RWPE1 (cell line): Measurements from ENCODE around the gene KCNK13.

ENCODE experiments used
- CTCF ChIA-PET: fragments of 350-600 bp; sonication (Branson Sonifier 250); formaldehyde crosslinking; extraction: SDS; loops from one replicate; lab custom pipeline; 2021; lab: Yijun Ruan, JAX
- POLR2A ChIA-PET: fragments of 400-600 bp; formaldehyde crosslinking; extraction: SDS; loops from one replicate; lab custom pipeline; 2020; ENCODE audit warnings: antibody characterized with exemption; ENCODE audit not compliant: low non-redundant PET; lab: Yijun Ruan, JAX
- DNase-seq: peaks from one replicate; pipeline ENCODE4 v3.0.0; 2012; ENCODE audit warnings: low spot score
- H3K27ac ChIP-seq: fragments of 450-650 bp; 2 replicates; pipeline ENCODE4 v1.5.1; 2017
- CTCF ChIP-seq: fragments of 450-650 bp; conservative IDR thresholded peaks from 2 replicates; pipeline ENCODE4 v1.5.1; 2017; ENCODE audit warnings: low read depth, mild to moderate bottlenecking

The KCNK13 gene

GRCh38 chr14:90115780-90116179, 54.0 kb downstream of the KCNK13 start:
- ChIA-PET POLR2A (no interaction called here), CTCF (interaction anchor here (0.6 kb wide), 1 partner anchor 1038 kb away, joined by 6 read pairs; no protein-coding TSS in a partner anchor)
- DNase-seq: no peak
- H3K27ac ChIP-seq: no peak overlapping the region
- no peak for TF ChIP-seq CTCF

- H3K27ac ChIP-seq: no peak overlapping the region
- CTCF ChIA-PET: no interaction called here
Measured at GRCh38 chr14:90116444-90116843, 54.6 kb downstream of the KCNK13 start.

GRCh38 chr14:90118027-90118426, 56.2 kb downstream of the KCNK13 start:
- no peak for DNase-seq
- CTCF ChIA-PET: no interaction called here
- POLR2A ChIA-PET: no interaction called here
- TF ChIP-seq CTCF: no peak
- H3K27ac ChIP-seq: no peak overlapping the region

More at GRCh38 chr14:90116444-90116843, 54.6 kb downstream of the KCNK13 start:
- no peak for TF ChIP-seq CTCF
- DNase-seq: no peak
- POLR2A ChIA-PET: no interaction called here

- DNase-seq: no peak
- ChIA-PET POLR2A (no interaction called here), CTCF (no interaction called here)
- no peak for TF ChIP-seq CTCF
- H3K27ac ChIP-seq: no peak overlapping the region
Measured at GRCh38 chr14:90126260-90126659, 64.5 kb downstream of the KCNK13 start.

GRCh38 chr14:90132821-90133570, 71.2 kb downstream of the KCNK13 start:
- ChIA-PET POLR2A (no interaction called here), CTCF (no interaction called here)
- no peak for DNase-seq
- no peak for TF ChIP-seq CTCF
- no peak overlapping the region for H3K27ac ChIP-seq

- CTCF ChIA-PET: no interaction called here
- POLR2A ChIA-PET: no interaction called here
Measured at GRCh38 chr14:90136904-90137303, 75.1 kb downstream of the KCNK13 start.

More at GRCh38 chr14:90136904-90137303, 75.1 kb downstream of the KCNK13 start:
- no peak for DNase-seq
- H3K27ac ChIP-seq: no peak overlapping the region
- no peak for TF ChIP-seq CTCF
